Thyroid gland (tissue), 4 donors: ENCODE measurements around the gene LMO7.

Experiments
- CTCF ChIP-seq, 6 experiments: fragments of 200-600 bp in 3 of 6; fragments of 450-650 bp in 3 of 6; sonication (generic) in 3 of 6; IDR thresholded peaks; one replicate each; pipeline ENCODE4 v1.5.1; 2016 to 2019; ENCODE audit warnings: antibody characterized with exemption in 6 of 6, mild to moderate bottlenecking in 2 of 6, inconsistent platforms in 1 of 6, moderate library complexity in 1 of 6
- POLR2A ChIP-seq, 2 donors: fragments of 450-650 bp; IDR thresholded peaks; one replicate each; pipeline ENCODE4 v1.6.1; 2017; ENCODE audit warnings: antibody characterized with exemption in 2 of 2, mild to moderate bottlenecking in 2 of 2, moderate library complexity in 1 of 2

GRCh38 chr13:75759531-75759930 is 123.4 kb downstream of the LMO7 start:
- TF ChIP-seq CTCF (IDR thresholded peaks at IDR 0.05): no peak
- no peak for TF ChIP-seq POLR2A (IDR thresholded peaks at IDR 0.05)
